Measurements from ENCODE around the gene ZMYM5.

DNA sequence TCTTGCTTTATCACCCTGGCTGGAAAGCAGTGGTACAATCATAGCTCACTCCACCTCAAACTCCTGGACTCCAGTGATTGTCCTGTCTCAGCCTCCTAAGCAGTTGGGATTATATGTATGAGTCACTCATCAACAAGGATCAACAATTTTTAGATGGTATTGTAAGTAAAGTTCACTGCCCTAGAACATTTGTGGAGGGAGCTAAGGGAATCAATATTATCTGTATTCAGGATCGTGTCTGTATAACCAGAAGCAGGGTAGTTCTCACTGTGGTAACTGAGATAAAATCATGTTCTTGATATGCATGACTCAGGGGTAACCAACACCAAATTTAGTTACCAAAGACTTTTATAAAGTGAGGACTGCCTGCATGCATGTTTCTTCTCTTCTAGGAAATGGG, 27.0 kb downstream of the ZMYM5 start:
- TF ChIP-seq POLR2A (IDR thresholded peaks at IDR 0.05) = no peak
- TF ChIP-seq, protein P1, sequence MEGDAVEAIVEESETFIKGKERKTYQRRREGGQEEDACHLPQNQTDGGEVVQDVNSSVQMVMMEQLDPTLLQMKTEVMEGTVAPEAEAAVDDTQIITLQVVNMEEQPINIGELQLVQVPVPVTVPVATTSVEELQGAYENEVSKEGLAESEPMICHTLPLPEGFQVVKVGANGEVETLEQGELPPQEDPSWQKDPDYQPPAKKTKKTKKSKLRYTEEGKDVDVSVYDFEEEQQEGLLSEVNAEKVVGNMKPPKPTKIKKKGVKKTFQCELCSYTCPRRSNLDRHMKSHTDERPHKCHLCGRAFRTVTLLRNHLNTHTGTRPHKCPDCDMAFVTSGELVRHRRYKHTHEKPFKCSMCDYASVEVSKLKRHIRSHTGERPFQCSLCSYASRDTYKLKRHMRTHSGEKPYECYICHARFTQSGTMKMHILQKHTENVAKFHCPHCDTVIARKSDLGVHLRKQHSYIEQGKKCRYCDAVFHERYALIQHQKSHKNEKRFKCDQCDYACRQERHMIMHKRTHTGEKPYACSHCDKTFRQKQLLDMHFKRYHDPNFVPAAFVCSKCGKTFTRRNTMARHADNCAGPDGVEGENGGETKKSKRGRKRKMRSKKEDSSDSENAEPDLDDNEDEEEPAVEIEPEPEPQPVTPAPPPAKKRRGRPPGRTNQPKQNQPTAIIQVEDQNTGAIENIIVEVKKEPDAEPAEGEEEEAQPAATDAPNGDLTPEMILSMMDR (IDR thresholded peaks at IDR 0.05 in 4 of 5, conservative IDR thresholded peaks at IDR 0.05 in 1 of 5) = no peak

All from gastrocnemius medialis (tissue), 4 donors.